GM18868 (cell line): ENCODE results near the gene VIPR1.
A peak's percentile ranks its signal among the peaks of the same experiment; 100 is the strongest.

ENCODE experiments used
- ATAC-seq: cut with Tn5 transposase; IDR thresholded peaks from one replicate; pipeline ENCODE4 v1.9.1; 2021; ENCODE audit warnings: mild to moderate bottlenecking, moderate library complexity; ENCODE audit not compliant: unreplicated experiment

Gene VIPR1

DNA sequence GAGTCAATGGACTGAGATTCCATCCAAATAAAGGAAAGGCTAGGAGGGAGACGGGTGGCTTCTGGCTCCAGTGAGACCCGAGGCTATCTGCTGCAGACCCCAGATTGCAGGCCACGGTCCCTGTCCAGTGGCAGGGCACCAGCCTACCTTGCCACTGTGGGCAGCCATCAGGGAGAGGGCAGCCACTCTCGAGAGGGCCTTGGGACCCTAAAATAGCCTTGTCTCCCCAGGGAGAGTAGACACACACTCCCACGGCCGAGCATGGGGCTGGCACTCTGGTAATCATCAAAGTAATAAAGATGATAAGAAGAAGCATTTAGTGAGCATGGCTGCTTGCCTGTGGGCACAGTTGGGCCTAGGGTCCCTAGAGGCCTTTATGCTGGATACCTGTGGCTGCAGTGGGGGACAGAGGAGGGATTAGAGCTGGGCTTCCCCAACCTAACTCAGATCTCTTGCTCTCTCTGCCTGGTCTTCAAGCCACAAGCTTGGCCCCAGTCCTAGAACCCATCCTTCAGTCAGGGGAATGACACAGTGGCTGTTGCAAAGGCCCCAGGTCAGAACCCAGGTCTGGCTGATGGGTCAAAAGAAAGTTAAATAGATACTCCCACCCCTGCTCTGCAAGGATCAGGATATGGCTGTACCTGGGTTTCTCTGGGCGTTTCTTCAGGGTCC lies 9.2 kb upstream of the VIPR1 start:
- ATAC-seq, result no peak

DNA sequence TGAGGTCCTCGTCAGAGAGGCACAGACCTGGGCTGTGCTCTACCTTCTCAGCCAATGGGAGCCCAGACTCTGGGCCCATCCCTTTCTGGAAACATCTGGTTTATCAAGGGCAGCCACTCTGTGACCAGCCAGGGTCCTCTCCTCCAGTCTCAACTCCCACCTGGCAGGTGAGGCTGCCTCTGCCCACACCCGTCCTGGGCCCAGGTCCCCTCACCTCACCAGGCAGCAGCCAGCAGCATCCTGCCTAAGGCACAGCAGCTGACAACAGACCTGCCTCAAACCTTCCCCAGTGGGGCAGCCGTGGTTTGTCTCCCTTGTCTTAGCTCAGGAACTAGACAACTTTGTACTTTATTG lies 8.7 kb upstream of the VIPR1 start:
- ATAC-seq, result no peak

DNA sequence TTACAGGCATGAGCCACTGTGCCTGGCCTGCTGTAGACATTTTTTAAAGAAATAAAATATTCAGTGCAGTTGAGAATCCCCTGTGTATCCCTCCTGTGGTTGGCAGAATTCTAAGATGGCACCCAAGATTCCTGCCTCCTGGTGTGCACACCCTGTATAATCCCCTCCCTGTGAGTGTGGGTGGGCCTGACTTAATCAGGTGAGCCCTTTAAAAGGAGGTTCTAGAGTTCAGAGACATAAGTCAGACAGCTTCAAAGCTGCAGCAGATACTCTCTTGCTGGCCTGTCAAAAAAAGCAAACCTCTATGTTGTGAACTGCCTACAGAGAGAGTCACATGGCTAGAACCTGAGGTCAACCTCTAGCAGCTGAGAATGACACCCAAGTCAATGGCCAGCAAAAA lies 7.0 kb upstream of the VIPR1 start:
- ATAC-seq, result no peak

- no peak for ATAC-seq
Measured at GRCh38 chr3:42497009-42497731, 5.3 kb upstream of the VIPR1 start.

- ATAC-seq, result no peak
Measured at GRCh38 chr3:42498034-42498433, 4.4 kb upstream of the VIPR1 start.

GRCh38 chr3:42498791-42499477 lies 3.5 kb upstream of the VIPR1 start:
- no peak for ATAC-seq

DNA sequence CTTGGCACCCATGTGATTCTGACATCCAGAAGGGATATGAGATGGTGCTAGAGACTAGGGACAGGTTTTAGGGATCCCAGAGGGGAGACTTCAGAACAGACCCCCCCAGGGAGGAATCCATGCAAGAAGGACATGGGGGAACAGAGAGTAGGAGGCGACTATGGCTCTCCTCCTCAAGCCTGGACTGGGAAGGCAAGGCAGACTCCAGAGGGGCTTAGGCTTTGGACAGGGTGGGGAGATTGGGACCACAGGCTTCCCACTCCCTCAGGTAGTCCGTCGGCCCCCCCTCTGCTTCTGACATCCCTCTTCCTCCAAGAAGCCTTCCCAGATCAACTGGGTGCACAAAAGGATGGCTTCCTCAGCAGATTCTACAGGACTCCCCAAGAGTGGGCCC lies 3.0 kb upstream of the VIPR1 start:
- no peak for ATAC-seq

- no peak for ATAC-seq
Measured at GRCh38 chr3:42500091-42500490, 2.4 kb upstream of the VIPR1 start.

DNA sequence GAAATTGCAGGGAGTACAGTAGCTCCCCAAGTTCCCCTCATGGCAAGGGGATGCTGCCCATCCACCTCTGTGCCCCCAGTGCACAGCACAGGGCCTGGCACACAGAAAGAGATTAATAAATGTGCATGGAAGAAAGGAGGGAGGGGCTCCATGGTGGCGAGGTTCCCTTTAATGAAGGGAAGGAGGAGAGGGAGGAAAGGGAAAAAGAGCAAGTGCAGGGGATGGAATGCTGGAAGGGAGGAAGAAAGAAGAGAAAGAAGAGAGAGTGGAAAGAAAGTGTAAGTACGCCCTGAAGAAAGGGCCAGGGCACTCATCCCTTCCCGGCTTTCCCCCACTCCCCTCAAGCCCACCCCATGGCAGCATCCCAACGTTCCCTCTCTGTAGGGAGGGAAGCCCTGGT lies 1.5 kb upstream of the VIPR1 start:
- ATAC-seq, result no peak

GRCh38 chr3:42501321-42501680 lies 1.1 kb upstream of the VIPR1 start:
- ATAC-seq, result no peak

GRCh38 chr3:42501681-42502428 lies 588 bp upstream of the VIPR1 start:
- peak; percentile 20 for ATAC-seq

DNA sequence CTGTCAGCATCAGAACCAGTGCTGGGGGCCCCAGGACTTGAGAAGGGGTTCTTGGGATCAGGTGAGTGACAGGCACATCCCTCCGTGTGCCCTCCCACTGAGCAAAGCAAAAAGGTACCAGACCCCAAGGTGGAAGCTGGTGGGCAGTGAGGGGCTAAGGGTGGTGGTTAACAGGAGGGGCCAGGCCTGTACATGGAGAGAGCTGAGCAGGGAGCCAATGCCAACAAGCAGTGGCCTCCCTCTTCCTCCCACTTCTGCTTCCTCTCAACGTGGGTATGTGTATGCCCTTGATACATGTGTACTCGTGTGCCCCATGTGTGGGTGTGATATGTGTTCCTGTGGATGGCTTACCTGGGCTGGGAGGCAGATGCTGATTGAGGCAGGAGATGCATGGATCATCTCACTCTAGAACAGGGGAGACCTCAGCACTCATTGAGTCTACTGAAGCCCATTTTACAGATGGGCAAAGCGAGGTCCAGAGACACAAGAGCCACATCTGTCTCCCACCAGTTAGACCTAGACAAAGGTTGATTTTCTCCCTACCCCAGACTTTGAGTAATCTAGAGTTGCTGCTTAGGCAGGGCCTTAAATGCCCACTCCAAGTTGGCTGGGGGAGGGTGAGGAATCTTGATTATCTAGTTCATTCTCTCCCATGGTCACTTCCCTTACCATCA lies 945 bp downstream of the VIPR1 start:
- no peak for ATAC-seq

DNA sequence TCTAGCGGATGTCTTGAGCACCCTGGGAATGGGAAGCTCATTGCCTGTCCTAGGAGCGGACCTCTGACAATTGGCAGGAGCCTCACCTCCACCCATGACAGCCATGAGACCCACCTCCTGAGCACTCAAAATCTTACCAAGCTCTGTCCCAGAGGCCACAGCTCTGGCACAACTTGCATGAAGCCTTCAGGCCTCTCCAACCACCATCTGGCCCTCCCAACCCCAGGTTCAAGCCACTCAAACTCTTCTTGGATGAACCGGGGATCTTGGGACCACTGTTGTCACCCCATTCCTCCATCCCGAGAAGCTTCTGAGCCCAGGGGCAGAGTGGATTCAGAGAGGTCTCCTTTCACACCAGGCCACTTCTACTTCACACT lies 1.5 kb downstream of the VIPR1 start:
- no peak for ATAC-seq

DNA sequence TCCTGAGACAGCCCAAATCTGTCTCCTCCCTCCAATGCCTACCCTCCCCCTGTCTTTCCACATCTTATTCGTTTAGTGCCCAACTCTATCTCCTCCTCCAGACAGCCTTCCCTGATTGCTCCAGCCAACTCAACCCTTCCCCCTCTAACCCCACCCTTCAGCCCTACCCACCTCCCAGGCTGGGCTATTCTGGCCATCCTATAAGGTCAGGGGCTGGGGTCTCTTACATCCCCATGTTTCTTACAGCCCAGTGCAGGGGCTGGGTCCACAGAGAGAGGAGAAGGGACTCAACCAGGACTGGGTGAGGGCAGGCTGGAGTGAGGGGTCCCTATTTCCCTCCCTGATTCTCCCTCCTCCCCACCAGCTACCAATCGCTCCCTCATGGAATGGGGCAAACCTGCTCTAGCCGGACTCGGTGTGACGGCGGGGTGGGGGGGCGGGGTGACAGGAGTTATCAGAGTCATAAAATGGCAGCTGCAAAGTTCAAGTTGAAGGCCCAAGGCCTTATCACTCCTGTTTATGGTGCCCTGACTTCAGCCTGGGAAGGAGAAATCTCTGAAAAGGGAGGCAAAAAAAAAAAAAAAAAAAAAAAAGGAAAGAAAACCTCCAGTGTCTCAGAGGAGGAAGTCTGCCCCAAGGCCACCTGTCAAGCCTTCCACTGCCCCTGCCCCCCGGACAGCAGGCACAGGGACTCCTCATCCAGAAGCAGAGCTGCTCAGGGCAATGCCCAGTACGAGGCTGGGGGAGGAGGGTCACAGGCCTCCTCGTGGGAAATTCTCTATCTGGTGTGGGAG lies 2.1 kb downstream of the VIPR1 start:
- no peak for ATAC-seq

DNA sequence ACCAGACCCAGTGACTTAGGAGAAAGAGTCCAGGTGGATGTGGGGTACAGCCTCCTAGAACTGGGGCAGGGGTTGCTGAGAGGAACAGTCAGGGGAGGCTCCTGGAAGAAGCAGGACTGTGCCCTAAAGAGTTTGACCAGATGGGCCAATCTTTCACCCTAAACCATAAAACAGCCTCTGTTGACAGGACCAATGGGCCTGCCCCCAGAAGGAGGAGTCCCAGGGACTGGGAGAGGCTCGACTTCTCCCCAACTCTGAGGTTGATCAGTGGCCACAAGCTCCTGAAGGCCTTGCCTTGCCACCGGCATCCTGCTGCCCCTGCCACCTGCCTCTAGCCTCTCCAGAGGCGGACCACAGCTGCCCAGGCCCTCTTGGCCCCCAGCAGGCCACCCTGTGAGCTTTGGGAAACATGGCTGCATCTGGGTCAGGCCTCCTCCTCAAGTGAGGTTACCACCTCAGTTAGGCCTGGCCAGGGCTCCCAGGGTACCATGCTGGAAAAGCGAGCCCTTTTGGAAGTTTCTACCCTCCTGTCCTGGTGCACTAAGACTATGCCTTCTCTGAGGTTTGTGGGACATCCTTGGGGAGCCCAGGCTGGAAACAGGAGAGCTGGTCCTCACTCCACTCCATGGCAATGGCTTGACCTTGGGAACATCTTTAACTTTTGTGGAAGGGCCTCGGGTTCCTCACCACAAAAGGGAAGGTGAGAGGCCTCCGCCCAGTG lies 2.8 kb downstream of the VIPR1 start:
- no peak for ATAC-seq

DNA sequence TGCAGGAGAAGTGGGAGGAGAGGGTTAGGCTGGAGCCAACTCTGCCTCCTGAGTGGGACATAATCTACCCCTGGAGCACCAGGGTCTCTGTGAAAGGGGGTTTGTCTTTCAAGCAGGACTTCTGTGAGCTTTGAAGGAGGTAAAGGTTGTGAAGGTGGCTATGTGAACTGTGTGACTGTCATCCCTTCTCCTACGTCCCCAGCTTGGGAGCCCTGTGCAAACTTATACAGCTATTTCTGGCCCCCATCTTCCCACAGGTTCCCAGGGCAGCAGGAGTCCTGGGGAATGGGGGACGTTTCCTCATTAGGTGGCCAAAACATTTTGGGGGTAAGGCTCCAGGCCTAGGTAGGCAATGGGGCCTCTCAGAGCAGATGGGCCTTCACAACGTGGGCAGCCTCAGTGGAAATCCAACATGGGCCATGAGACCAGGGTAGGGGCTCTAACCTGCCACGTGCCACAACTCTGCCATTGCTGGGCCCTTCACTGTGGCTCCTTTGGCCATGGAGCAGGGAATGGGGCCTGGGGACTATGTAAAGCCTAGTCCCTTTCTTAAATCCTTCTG lies 3.5 kb downstream of the VIPR1 start:
- ATAC-seq, result no peak

- no peak for ATAC-seq
Measured at GRCh38 chr3:42507252-42507651, 4.8 kb downstream of the VIPR1 start.

GRCh38 chr3:42507761-42508335 lies 5.4 kb downstream of the VIPR1 start:
- no peak for ATAC-seq

DNA sequence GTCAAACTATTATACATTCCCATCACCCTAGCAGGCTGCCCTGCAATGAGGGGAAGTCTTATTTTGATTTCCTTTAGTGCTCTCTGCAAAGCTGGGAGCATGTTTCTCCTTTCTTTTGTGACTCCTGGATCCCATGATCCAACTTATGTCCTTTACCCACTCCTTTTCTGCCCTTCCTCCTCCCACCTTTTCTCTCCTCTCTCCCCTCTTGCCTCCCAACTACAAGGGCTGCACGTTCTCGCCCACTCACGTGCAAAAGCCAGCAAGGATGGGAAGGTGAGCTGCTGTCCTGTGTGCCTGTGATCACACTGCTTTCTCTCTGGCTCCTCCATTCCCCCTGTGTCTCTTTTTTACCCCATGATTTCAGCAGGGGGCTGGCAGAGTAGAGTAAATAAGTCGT lies 6.1 kb downstream of the VIPR1 start:
- no peak for ATAC-seq
